Mesothelial cell of epicardium (in vitro differentiated cells): Measurements from ENCODE around the gene ASCC3. TPM values are rescaled to one million over a fixed set of nuclear protein-coding genes. Genes with fewer than 3 reads are reported as not detected.
A peak's percentile ranks its signal among the peaks of the same experiment; 100 is the strongest.

Experiments
- DNase-seq, 2 experiments: peaks; one replicate each; pipeline ENCODE4 v3.0.0; 2021; ENCODE audit warnings: low spot score in 2 of 2; ENCODE audit not compliant: unreplicated experiment in 2 of 2
- H3K27ac Mint-ChIP-seq: 2 replicates; pipeline ENCODE4 v1.8.0; 2021; ENCODE audit warnings: mixed read lengths
- H3K27me3 Mint-ChIP-seq: 2 replicates; pipeline ENCODE4 v1.8.0; 2021; ENCODE audit warnings: low read depth, mixed read lengths
- H3K36me3 Mint-ChIP-seq: 2 replicates; pipeline ENCODE4 v1.8.0; 2021; ENCODE audit warnings: mixed read lengths
- H3K4me1 Mint-ChIP-seq: 2 replicates; pipeline ENCODE4 v1.8.0; 2021; ENCODE audit warnings: mixed read lengths
- H3K4me3 Mint-ChIP-seq: 2 replicates; pipeline ENCODE4 v1.8.0; 2021; ENCODE audit warnings: mild to moderate bottlenecking, moderate library complexity, mixed read lengths
- H3K9me3 Mint-ChIP-seq: 2 replicates; pipeline ENCODE4 v1.8.0; 2021; ENCODE audit warnings: mixed read lengths
- CTCF ChIP-seq: fragments of 200-600 bp; sonication (generic); IDR thresholded peaks from one replicate; pipeline ENCODE4 v1.5.0; 2021; ENCODE audit warnings: antibody characterized with exemption; ENCODE audit not compliant: unreplicated experiment
- total RNA-seq: library from RNA; stranded (reverse); gene quantifications from 3 replicates; pipeline ENCODE4 v1.2.1, GENCODE V29; 2021

ASCC3 gene
- total RNA-seq, 1 donor from 2014 or later, result 47.7 TPM

GRCh38 chr6:100462706-100463629 is 418.2 kb downstream of the ASCC3 start:
- Mint-ChIP-seq H3K9me3 (no peaks in the 10 kb centered on the region), H3K4me3 (no peak overlapping the region), H3K27ac (no peak overlapping the region), H3K4me1 (peaks cover 3% of the 10 kb centered on the region), H3K36me3 (no peaks in the 10 kb centered on the region), H3K27me3 (peaks cover 75% of the 10 kb centered on the region)
- no peak for DNase-seq
- no peak for TF ChIP-seq CTCF

DNA sequence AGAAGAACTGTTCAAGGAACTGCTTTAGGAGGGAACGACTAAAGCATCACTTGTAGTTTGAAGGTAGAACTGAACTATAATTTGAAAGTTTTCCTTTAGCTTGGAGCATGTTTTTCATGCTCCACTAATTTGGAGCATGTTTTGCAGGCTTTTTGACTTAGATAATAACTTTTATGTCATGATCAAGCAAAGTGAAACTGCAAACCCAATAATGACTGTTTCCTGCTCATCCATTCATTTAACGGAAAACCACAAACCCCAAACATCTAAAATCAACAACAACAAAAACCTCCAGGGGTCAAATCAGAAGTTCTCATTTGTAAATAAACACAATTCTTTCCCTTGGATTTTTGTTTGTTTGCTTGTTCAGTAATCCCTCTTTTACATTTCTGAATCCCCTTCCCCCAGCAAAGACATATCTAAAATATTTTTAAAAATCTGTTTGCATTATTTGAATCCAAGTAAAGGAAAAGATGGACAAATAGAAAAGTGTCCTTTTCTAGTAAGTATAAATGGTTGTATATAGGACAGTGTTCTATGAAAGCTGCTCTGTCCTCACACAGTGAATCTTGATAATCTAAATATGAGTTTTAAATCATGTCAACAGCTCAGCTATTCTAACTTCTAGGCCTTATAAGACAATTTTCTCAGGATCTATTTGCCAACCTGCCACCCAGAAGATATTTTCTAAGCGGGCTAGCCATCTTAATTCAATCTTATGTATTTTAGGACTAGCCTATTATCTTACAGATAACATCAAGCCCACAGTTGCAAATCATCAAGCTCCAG is 419.0 kb downstream of the ASCC3 start:
- Mint-ChIP-seq H3K27me3 (peaks cover 67% of the 10 kb centered on the region), H3K36me3 (no peaks in the 10 kb centered on the region)

GRCh38 chr6:100461278-100461916 is 419.7 kb downstream of the ASCC3 start:
- TF ChIP-seq CTCF, result no peak
- Mint-ChIP-seq H3K9me3 (no peaks in the 10 kb centered on the region), H3K36me3 (no peaks in the 10 kb centered on the region), H3K27ac (no peak overlapping the region), H3K27me3 (peaks cover 60% of the 10 kb centered on the region), H3K4me3 (no peak overlapping the region), H3K4me1 (peaks cover 3% of the 10 kb centered on the region)
- DNase-seq, result peak in 1 of 2 experiments; percentile 43

More for the DNA sequence above, 419.0 kb downstream of the ASCC3 start:
- DNase-seq, result no peak
- no peak overlapping the region for H3K27ac Mint-ChIP-seq
- H3K4me3 Mint-ChIP-seq, result no peak overlapping the region
- H3K9me3 Mint-ChIP-seq, result no peaks in the 10 kb centered on the region
- no peak for TF ChIP-seq CTCF
- H3K4me1 Mint-ChIP-seq, result peaks cover 3% of the 10 kb centered on the region

DNA sequence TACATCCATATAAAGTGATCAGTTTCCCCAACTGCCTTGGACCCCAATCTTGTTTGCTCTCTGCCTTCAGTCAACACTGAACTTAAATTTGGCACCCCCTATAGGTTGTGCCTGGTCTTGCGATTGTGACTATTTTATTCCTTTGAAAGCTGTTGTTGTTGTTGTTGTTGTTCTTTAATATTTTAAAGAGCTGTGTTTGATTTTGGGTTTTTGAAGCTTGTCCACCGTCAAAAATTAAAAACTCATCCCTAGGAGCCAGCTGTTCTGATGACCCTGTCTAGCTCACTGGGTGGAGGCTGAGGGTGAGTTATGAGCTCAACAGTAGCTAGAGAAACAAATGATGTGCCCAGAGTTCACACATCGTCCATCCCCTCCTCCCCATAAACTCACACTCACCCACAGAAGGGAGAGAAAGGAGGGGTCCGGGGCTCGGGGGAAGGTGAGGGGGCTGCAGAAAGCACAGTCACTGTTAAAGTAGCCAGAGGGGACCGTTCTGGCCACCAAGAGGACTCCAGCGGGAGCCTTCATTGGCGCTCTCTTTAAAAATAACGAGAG is 420.4 kb downstream of the ASCC3 start:
- DNase-seq, result no peak
- peak; percentile 67 for TF ChIP-seq CTCF
- Mint-ChIP-seq H3K9me3 (no peaks in the 10 kb centered on the region), H3K27me3 (peaks cover 53% of the 10 kb centered on the region), H3K4me3 (no peak overlapping the region), H3K4me1 (peaks cover 3% of the 10 kb centered on the region), H3K27ac (no peak overlapping the region), H3K36me3 (no peaks in the 10 kb centered on the region)

DNA sequence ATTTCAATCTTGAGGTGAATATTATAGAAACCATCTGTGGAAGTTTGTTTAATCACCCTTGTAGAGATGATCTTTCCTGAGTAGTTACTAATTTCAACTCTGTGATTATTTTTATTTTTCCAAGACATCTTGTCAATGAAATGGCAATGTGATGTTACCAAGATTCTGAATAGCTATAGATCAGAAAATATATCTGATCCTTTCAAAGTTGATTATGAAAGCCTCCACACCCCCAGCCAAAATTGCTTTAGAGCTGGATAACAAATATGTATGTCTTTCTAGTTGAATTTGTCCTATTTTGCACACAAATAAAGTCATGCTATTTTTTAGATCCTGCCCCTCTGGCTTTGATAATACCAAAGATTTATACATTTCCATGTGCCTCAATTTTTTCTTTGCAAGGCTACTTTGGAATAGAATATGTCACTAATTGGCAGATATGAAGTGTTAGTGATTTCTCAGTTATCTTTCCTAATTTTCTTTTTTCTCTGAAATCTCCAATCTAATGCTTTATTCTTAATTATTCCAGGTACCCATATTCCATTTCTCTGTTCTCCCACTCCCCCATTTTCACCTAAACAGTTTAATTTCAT is 421.4 kb downstream of the ASCC3 start:
- no peak for TF ChIP-seq CTCF
- H3K27ac Mint-ChIP-seq, result no peak overlapping the region
- H3K4me1 Mint-ChIP-seq, result peaks cover 6% of the 10 kb centered on the region
- H3K4me3 Mint-ChIP-seq, result no peak overlapping the region
- H3K27me3 Mint-ChIP-seq, result peaks cover 43% of the 10 kb centered on the region
- no peaks in the 10 kb centered on the region for H3K9me3 Mint-ChIP-seq
- no peaks in the 10 kb centered on the region for H3K36me3 Mint-ChIP-seq
- no peak for DNase-seq
